Measurements from ENCODE around the gene HM13.

DNA sequence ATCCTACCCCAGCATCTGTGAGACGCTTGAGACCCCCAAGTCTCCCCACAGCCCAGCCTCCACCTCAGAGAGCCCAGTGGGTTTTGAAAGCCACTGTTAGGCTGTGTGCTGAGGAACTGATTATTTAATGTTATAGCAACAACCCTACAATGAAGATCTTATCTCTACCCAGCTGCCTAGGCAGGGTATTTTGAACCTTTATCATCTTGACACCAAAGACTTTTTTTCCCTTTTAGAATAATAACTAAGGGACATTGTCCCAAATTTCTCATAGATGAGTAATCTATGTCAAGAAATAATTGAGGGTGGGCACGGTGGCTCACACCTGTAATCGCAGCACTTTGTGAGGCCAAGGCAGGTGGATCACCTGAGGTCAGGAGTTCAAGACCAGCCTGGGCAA is 26.2 kb downstream of the HM13 start:
- TF ChIP-seq, protein P1, sequence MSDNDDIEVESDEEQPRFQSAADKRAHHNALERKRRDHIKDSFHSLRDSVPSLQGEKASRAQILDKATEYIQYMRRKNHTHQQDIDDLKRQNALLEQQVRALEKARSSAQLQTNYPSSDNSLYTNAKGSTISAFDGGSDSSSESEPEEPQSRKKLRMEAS (IDR thresholded peaks at IDR 0.05), result no peak
- TF ChIP-seq, protein P2, sequence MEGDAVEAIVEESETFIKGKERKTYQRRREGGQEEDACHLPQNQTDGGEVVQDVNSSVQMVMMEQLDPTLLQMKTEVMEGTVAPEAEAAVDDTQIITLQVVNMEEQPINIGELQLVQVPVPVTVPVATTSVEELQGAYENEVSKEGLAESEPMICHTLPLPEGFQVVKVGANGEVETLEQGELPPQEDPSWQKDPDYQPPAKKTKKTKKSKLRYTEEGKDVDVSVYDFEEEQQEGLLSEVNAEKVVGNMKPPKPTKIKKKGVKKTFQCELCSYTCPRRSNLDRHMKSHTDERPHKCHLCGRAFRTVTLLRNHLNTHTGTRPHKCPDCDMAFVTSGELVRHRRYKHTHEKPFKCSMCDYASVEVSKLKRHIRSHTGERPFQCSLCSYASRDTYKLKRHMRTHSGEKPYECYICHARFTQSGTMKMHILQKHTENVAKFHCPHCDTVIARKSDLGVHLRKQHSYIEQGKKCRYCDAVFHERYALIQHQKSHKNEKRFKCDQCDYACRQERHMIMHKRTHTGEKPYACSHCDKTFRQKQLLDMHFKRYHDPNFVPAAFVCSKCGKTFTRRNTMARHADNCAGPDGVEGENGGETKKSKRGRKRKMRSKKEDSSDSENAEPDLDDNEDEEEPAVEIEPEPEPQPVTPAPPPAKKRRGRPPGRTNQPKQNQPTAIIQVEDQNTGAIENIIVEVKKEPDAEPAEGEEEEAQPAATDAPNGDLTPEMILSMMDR (IDR thresholded peaks at IDR 0.05 in 2 of 3, conservative IDR thresholded peaks at IDR 0.05 in 1 of 3; ENCODE audit: borderline replicate concordance in 1 of 3, insufficient read depth in 1 of 3, low read depth in 2 of 3, low read length in 2 of 3), result no peak
- TF ChIP-seq POLR2AphosphoS5 (IDR thresholded peaks at IDR 0.05; ENCODE audit: low read depth, low read length), result no peak
- TF ChIP-seq EZH2 (IDR thresholded peaks at IDR 0.05), result no peak
- no peak for TF ChIP-seq POLR2A (IDR thresholded peaks at IDR 0.05; ENCODE audit: borderline replicate concordance, extremely low read depth, insufficient read depth, insufficient read length)
- TF ChIP-seq, protein P3, sequence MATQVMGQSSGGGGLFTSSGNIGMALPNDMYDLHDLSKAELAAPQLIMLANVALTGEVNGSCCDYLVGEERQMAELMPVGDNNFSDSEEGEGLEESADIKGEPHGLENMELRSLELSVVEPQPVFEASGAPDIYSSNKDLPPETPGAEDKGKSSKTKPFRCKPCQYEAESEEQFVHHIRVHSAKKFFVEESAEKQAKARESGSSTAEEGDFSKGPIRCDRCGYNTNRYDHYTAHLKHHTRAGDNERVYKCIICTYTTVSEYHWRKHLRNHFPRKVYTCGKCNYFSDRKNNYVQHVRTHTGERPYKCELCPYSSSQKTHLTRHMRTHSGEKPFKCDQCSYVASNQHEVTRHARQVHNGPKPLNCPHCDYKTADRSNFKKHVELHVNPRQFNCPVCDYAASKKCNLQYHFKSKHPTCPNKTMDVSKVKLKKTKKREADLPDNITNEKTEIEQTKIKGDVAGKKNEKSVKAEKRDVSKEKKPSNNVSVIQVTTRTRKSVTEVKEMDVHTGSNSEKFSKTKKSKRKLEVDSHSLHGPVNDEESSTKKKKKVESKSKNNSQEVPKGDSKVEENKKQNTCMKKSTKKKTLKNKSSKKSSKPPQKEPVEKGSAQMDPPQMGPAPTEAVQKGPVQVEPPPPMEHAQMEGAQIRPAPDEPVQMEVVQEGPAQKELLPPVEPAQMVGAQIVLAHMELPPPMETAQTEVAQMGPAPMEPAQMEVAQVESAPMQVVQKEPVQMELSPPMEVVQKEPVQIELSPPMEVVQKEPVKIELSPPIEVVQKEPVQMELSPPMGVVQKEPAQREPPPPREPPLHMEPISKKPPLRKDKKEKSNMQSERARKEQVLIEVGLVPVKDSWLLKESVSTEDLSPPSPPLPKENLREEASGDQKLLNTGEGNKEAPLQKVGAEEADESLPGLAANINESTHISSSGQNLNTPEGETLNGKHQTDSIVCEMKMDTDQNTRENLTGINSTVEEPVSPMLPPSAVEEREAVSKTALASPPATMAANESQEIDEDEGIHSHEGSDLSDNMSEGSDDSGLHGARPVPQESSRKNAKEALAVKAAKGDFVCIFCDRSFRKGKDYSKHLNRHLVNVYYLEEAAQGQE (IDR thresholded peaks at IDR 0.05; ENCODE audit: low read depth), result no peak

Measured in HCT116 (cell line).